ENCODE data around the gene TSPAN1.

DNA sequence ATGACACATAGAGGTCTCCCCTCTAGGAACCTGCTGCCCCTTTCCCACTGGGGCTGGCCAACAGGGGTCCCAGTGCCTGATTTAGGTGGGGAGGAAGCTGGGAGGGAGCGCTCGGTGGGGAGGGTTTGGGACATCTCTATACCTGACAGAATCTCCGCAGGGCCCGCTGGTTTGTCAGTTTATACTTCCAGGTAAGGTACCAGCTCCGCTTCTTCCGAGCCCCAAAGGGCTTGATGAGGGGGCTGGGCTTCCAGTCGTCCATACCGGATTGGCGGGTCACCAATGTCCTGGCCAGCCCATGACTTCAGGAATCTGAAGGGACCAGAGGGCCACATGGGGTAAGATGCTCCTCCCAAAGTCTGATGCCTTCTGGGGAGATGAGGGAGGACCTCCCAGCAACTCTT, 22.7 kb downstream of the TSPAN1 start:
- TF ChIP-seq, protein P1, sequence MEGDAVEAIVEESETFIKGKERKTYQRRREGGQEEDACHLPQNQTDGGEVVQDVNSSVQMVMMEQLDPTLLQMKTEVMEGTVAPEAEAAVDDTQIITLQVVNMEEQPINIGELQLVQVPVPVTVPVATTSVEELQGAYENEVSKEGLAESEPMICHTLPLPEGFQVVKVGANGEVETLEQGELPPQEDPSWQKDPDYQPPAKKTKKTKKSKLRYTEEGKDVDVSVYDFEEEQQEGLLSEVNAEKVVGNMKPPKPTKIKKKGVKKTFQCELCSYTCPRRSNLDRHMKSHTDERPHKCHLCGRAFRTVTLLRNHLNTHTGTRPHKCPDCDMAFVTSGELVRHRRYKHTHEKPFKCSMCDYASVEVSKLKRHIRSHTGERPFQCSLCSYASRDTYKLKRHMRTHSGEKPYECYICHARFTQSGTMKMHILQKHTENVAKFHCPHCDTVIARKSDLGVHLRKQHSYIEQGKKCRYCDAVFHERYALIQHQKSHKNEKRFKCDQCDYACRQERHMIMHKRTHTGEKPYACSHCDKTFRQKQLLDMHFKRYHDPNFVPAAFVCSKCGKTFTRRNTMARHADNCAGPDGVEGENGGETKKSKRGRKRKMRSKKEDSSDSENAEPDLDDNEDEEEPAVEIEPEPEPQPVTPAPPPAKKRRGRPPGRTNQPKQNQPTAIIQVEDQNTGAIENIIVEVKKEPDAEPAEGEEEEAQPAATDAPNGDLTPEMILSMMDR (IDR thresholded peaks at IDR 0.05) = no peak
- TF ChIP-seq TCF7L2 (IDR thresholded peaks at IDR 0.05; ENCODE audit: low read depth, low read length) = no peak
- TF ChIP-seq POLR2AphosphoS5 (IDR thresholded peaks at IDR 0.05; ENCODE audit: low read depth, low read length) = no peak
